ENCODE measurements around the gene GORASP2. TPM values are rescaled to one million over a fixed set of nuclear protein-coding genes. Genes with fewer than 3 reads are reported as not detected.

The GORASP2 gene
- total RNA-seq, 4 donors from 2014 or later: 14.7 to 43.7 (median 29.4) TPM

GRCh38 chr2:170991398-170992182, 62.5 kb downstream of the GORASP2 start:
- no peak for DNase-seq
- no peaks in the 10 kb centered on the region for H3K4me1 ChIP-seq
- no peaks in the 10 kb centered on the region for H3K9me3 ChIP-seq
- no peak overlapping the region for H3K27ac ChIP-seq
- in situ Hi-C loops (cut with MboI; ENCODE audit: low pct_ligation_motif_present in 1 of 4, low pct_unique_long_range_greater_than_20kb in 1 of 4, low sequenced_read_pairs in 3 of 4): no loop called here
- TF ChIP-seq CTCF (IDR thresholded peaks at IDR 0.05) (no peak), EP300 (IDR thresholded peaks at IDR 0.05; ENCODE audit: low read depth) (no peak), POLR2A (IDR thresholded peaks at IDR 0.05) (no peak), POLR2AphosphoS5 (IDR thresholded peaks at IDR 0.05) (no peak)
- WGBS, 2 donors (ENCODE audit: low coverage in 1 of 2): 91 to 98% methylated on average over 5 of the region's 5 CpGs
- no peaks in the 10 kb centered on the region for H3K27me3 ChIP-seq
- no peak overlapping the region for H3K4me3 ChIP-seq
- H3K36me3 ChIP-seq: peaks cover 0 to 56% (median 18%) of the 10 kb centered on the region in 4 donors
- intact Hi-C loops (cut with DNase I; ENCODE audit: low total_unique reads): no loop called here

GRCh38 chr2:170996316-170996715, 67.3 kb downstream of the GORASP2 start:
- no peak for DNase-seq
- TF ChIP-seq POLR2A (IDR thresholded peaks at IDR 0.05) (no peak), CTCF (IDR thresholded peaks at IDR 0.05) (no peak), EP300 (IDR thresholded peaks at IDR 0.05; ENCODE audit: low read depth) (no peak), POLR2AphosphoS5 (IDR thresholded peaks at IDR 0.05) (no peak)
- Histone ChIP-seq H3K27ac (no peak overlapping the region), H3K4me1 (no peaks in the 10 kb centered on the region), H3K9me3 (no peaks in the 10 kb centered on the region), H3K36me3 (peaks cover 0 to 55% (median 22%) of the 10 kb centered on the region in 4 donors), H3K4me3 (no peak overlapping the region), H3K27me3 (no peaks in the 10 kb centered on the region)
- 94 to 100% methylated on average over 2 of the region's 2 CpGs for WGBS, 2 donors (ENCODE audit: low coverage in 1 of 2)
- in situ Hi-C loops (cut with MboI; ENCODE audit: low pct_ligation_motif_present in 1 of 4, low pct_unique_long_range_greater_than_20kb in 1 of 4, low sequenced_read_pairs in 3 of 4): no loop called here
- intact Hi-C loops (cut with DNase I; ENCODE audit: low total_unique reads): no loop called here

GRCh38 chr2:170997893-170998597, 69.0 kb downstream of the GORASP2 start:
- DNase-seq: no peak
- in situ Hi-C loops (cut with MboI; ENCODE audit: low pct_ligation_motif_present in 1 of 4, low pct_unique_long_range_greater_than_20kb in 1 of 4, low sequenced_read_pairs in 3 of 4): no loop called here
- no peak overlapping the region for H3K27ac ChIP-seq
- TF ChIP-seq POLR2A (IDR thresholded peaks at IDR 0.05): no peak
- TF ChIP-seq POLR2AphosphoS5 (IDR thresholded peaks at IDR 0.05): no peak
- no peak for TF ChIP-seq CTCF (IDR thresholded peaks at IDR 0.05)
- no peak for TF ChIP-seq EP300 (IDR thresholded peaks at IDR 0.05; ENCODE audit: low read depth)
- H3K36me3 ChIP-seq: peaks cover 0 to 50% (median 14%) of the 10 kb centered on the region in 4 donors
- H3K27me3 ChIP-seq: no peaks in the 10 kb centered on the region
- intact Hi-C loops (cut with DNase I; ENCODE audit: low total_unique reads): no loop called here
- 90 to 95% methylated on average over 5 of the region's 5 CpGs for WGBS, 2 donors (ENCODE audit: low coverage in 1 of 2)
- no peaks in the 10 kb centered on the region for H3K4me1 ChIP-seq
- H3K4me3 ChIP-seq: no peak overlapping the region
- no peaks in the 10 kb centered on the region for H3K9me3 ChIP-seq

- Histone ChIP-seq H3K36me3 (peaks cover 0 to 41% (median 14%) of the 10 kb centered on the region in 4 donors), H3K27me3 (no peaks in the 10 kb centered on the region), H3K4me1 (no peaks in the 10 kb centered on the region), H3K27ac (no peak overlapping the region), H3K4me3 (no peak overlapping the region), H3K9me3 (no peaks in the 10 kb centered on the region)
- intact Hi-C loops (cut with DNase I; ENCODE audit: low total_unique reads): no loop called here
- TF ChIP-seq POLR2A (IDR thresholded peaks at IDR 0.05) (no peak), POLR2AphosphoS5 (IDR thresholded peaks at IDR 0.05) (no peak), EP300 (IDR thresholded peaks at IDR 0.05; ENCODE audit: low read depth) (no peak), CTCF (IDR thresholded peaks at IDR 0.05) (no peak)
- WGBS, 2 donors (ENCODE audit: low coverage in 1 of 2): 86 to 98% methylated on average over 6 of the region's 6 CpGs
- no peak for DNase-seq
- in situ Hi-C loops (cut with MboI; ENCODE audit: low pct_ligation_motif_present in 1 of 4, low pct_unique_long_range_greater_than_20kb in 1 of 4, low sequenced_read_pairs in 3 of 4): no loop called here
These were observed 70.6 kb downstream of the GORASP2 start for GRCh38 chr2:170999654-171000053.

Measured in transverse colon (tissue), 4 donors.